GM23338 (cell line): ENCODE results near the gene MYL5. TPM values are rescaled to one million over a fixed set of nuclear protein-coding genes. Genes with fewer than 3 reads are reported as not detected.

Source experiments
- ATAC-seq: fragments of 200-7000 bp; cut with Tn5 transposase; 3 replicates; pipeline ENCODE4 v1.9.1; 2020
- DNase-seq: peaks from one replicate; pipeline ENCODE4 v3.0.0-alpha.2; 2015; ENCODE audit warnings: low spot score
- H2AFZ ChIP-seq: fragments of 200-600 bp; sonication (generic); 2 replicates; pipeline ENCODE4 v1.8.0; 2016; ENCODE audit warnings: antibody characterized with exemption, mild to moderate bottlenecking, moderate library complexity
- H3F3A ChIP-seq: fragments of 200-600 bp; sonication (generic); replicated peaks from 2 replicates; pipeline ENCODE4 v1.8.0; 2017; ENCODE audit warnings: antibody characterized with exemption, mixed run types, low read depth
- H3K27ac ChIP-seq: fragments of 200-600 bp; sonication (generic); 2 replicates; pipeline ENCODE4 v1.6.1; 2016; ENCODE audit warnings: low read depth
- H3K27me3 ChIP-seq: fragments of 200-600 bp; sonication (generic); 2 replicates; pipeline ENCODE4 v1.8.0; 2016; ENCODE audit warnings: mild to moderate bottlenecking, mixed run types, moderate library complexity; ENCODE audit not compliant: insufficient read depth
- H3K36me3 ChIP-seq: fragments of 200-600 bp; sonication (generic); 2 replicates; pipeline ENCODE4 v1.8.0; 2016; ENCODE audit warnings: mild to moderate bottlenecking; ENCODE audit not compliant: insufficient read depth
- H3K4me1 ChIP-seq: fragments of 200-600 bp; sonication (generic); 2 replicates; pipeline ENCODE4 v1.8.0; 2016; ENCODE audit warnings: mild to moderate bottlenecking, moderate library complexity; ENCODE audit not compliant: insufficient read depth
- H3K4me2 ChIP-seq: fragments of 200-600 bp; sonication (generic); 2 replicates; pipeline ENCODE4 v1.7.1; 2017; ENCODE audit warnings: mixed run types
- H3K4me3 ChIP-seq: fragments of 200-600 bp; sonication (generic); 2 replicates; pipeline ENCODE4 v1.6.1; 2016; ENCODE audit warnings: mixed run types
- H3K79me2 ChIP-seq: fragments of 200-600 bp; sonication (generic); replicated peaks from 2 replicates; pipeline ENCODE4 v1.8.0; 2017; ENCODE audit warnings: mild to moderate bottlenecking; ENCODE audit not compliant: insufficient read depth
- H3K9me2 ChIP-seq: fragments of 200-600 bp; sonication (generic); 2 replicates; pipeline ENCODE4 v1.8.0; 2017; ENCODE audit not compliant: insufficient read depth
- H4K20me1 ChIP-seq: fragments of 200-600 bp; sonication (generic); replicated peaks from 2 replicates; pipeline ENCODE4 v1.8.0; 2017; ENCODE audit warnings: mild to moderate bottlenecking; ENCODE audit not compliant: insufficient read depth
- H3K27ac Mint-ChIP-seq: 2 replicates; pipeline ENCODE4 v1.8.0; 2020; ENCODE audit warnings: inconsistent platforms, mild to moderate bottlenecking, moderate library complexity, mixed read lengths
- H3K27me3 Mint-ChIP-seq: 3 replicates; pipeline ENCODE4 v1.8.0; 2022; ENCODE audit warnings: low read depth, mild to moderate bottlenecking, moderate library complexity, mixed read lengths, inconsistent platforms; ENCODE audit not compliant: insufficient read depth, poor library complexity
- H3K36me3 Mint-ChIP-seq: 3 replicates; pipeline ENCODE4 v1.8.0; 2021; ENCODE audit warnings: low read depth, mild to moderate bottlenecking, inconsistent platforms, moderate library complexity, mixed read lengths
- H3K4me1 Mint-ChIP-seq: 3 replicates; pipeline ENCODE4 v1.8.0; 2020; ENCODE audit warnings: mild to moderate bottlenecking, inconsistent platforms, mixed read lengths
- H3K4me3 Mint-ChIP-seq: 3 replicates; pipeline ENCODE4 v1.8.0; 2021; ENCODE audit warnings: moderate library complexity, mild to moderate bottlenecking, inconsistent platforms, mixed read lengths
- H3K9me3 Mint-ChIP-seq: 3 replicates; pipeline ENCODE4 v1.8.0; 2020; ENCODE audit warnings: moderate library complexity, mild to moderate bottlenecking, inconsistent platforms, mixed read lengths
- CREB1 ChIP-seq: fragments of 250-450 bp; sonication (Bioruptor Pico); IDR thresholded peaks from 2 replicates; pipeline ENCODE4 v1.5.0; 2020; ENCODE audit warnings: low read depth, mild to moderate bottlenecking, moderate library complexity
- CTCF ChIP-seq, 2 experiments: fragments of 200-600 bp in 1 of 2; sonication (generic) in 1 of 2; conservative IDR thresholded peaks; 2 replicates each; pipeline versions ENCODE4 v1.5.1 to v1.6.1; 2016 to 2017; ENCODE audit warnings: antibody characterized with exemption in 2 of 2, low read depth in 2 of 2, mild to moderate bottlenecking in 2 of 2, moderate library complexity in 1 of 2
- ETS1 ChIP-seq: IDR thresholded peaks from 2 replicates; pipeline ENCODE4 v1.6.1; 2016; ENCODE audit warnings: antibody characterized with exemption
- EZH2 ChIP-seq: fragments of 200-600 bp; sonication (generic); IDR thresholded peaks from one replicate; pipeline ENCODE4 v1.8.0; 2017; ENCODE audit warnings: antibody characterized with exemption, mild to moderate bottlenecking, low read depth; ENCODE audit not compliant: unreplicated experiment
- EZH2phosphoT487 ChIP-seq: fragments of 200-600 bp; sonication (generic); IDR thresholded peaks from one replicate; pipeline ENCODE4 v1.8.1; 2018; ENCODE audit warnings: antibody characterized with exemption; ENCODE audit not compliant: unreplicated experiment
- JUNB ChIP-seq: IDR thresholded peaks from one replicate; pipeline ENCODE4 v1.6.1; 2016; ENCODE audit warnings: antibody characterized with exemption; ENCODE audit not compliant: unreplicated experiment
- NANOG ChIP-seq: IDR thresholded peaks from 2 replicates; pipeline ENCODE4 v1.6.1; 2016; ENCODE audit warnings: antibody characterized with exemption, borderline replicate concordance
- POLR2AphosphoS5 ChIP-seq: IDR thresholded peaks from 2 replicates; pipeline ENCODE4 v1.6.1; 2016; ENCODE audit warnings: antibody characterized with exemption, low read depth
- STAT1 ChIP-seq: IDR thresholded peaks from one replicate; pipeline ENCODE4 v1.6.1; 2016; ENCODE audit warnings: antibody characterized with exemption; ENCODE audit not compliant: unreplicated experiment
- ZNF114 ChIP-seq: fragments of 250-450 bp; sonication (Bioruptor Pico); IDR thresholded peaks from 2 replicates; pipeline ENCODE4 v1.5.0; 2020; ENCODE audit warnings: mild to moderate bottlenecking, moderate library complexity
- ZNF331 ChIP-seq: fragments of 250-450 bp; sonication (Bioruptor Pico); IDR thresholded peaks from 2 replicates; pipeline ENCODE4 v1.5.0; 2020; ENCODE audit warnings: low read depth, mild to moderate bottlenecking, moderate library complexity
- polyA plus RNA-seq: library from polyadenylated mRNA; unstranded; fragments of >200 nt; fragmentation: Nextera tagmentation; extraction: Ambion mirVana; gene quantifications from 2 replicates; pipeline ENCODE4 v1.2.1, GENCODE V29; 2016
- total RNA-seq: library from RNA; depleted of rRNA; stranded (reverse); fragments of >200 nt; shearing (Covaris generic); gene quantifications from 2 replicates; pipeline ENCODE4 v1.2.3, GENCODE V29; 2014
- TF ChIP-seq, protein P1 (sequence below): IDR thresholded peaks from one replicate; pipeline ENCODE4 v1.6.1; 2018; ENCODE audit warnings: antibody characterized with exemption; ENCODE audit not compliant: unreplicated experiment

The MYL5 gene
- total and polyA plus RNA-seq, 2 experiments from 2014 or later, result 3.0 to 4.4 TPM

DNA sequence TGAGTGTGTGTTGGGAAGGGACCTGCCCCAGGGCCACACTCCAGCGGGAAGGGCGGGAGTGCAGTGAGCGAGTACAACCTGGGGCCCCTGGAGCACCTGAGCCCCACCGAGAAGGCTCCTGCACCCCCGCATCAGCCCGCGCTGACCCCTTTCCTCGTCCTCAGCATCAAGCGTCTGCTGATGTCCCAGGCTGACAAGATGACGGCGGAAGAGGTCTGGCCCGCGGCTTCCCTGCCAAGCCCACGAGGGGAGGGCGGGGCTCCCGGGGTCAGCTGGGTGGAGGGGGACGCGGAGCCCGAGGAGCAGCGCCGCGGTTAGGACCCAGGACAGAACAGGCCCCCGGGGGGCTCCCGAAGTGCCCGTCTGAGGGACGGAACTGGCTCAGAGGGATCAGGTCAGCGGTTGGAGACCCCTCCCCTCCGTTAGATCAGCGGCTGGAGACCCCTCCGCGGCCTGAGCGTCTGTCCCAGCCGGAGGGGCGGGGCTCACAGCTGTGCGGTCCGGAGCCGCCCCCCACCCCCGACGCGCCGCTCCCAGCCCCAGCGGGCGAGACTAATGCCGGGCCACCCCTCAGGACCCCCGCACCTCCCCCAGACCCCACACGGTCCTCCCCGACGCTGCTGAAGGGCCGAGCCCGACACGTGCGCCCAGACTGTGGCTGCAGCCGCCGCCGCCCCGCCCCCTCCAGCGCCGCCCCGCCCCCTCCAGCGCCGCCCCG, 6.7 kb downstream of the MYL5 start:
- H3K36me3 Mint-ChIP-seq, result no peaks in the 10 kb centered on the region; the same call in 2 of the 3 replicates
- ATAC-seq, result peak; percentile 22

GRCh38 chr4:681736-682451, 7.6 kb downstream of the MYL5 start:
- H3K27ac ChIP-seq, result no peak overlapping the region
- peaks cover 8% of the 10 kb centered on the region for H3K4me1 Mint-ChIP-seq
- H3K79me2 ChIP-seq, result no peaks in the 10 kb centered on the region
- H3K4me3 Mint-ChIP-seq, result peak overlapping the region; percentile 29; the same call in 1 of the 3 replicates
- no peak overlapping the region for H2AFZ ChIP-seq
- no peak overlapping the region for H3K4me2 ChIP-seq
- no peak overlapping the region for H3K27ac Mint-ChIP-seq
- H3K27me3 ChIP-seq, result no peaks in the 10 kb centered on the region
- H3K36me3 ChIP-seq, result no peaks in the 10 kb centered on the region
- H3K9me3 Mint-ChIP-seq, result peaks cover 3% of the 10 kb centered on the region; the same call in 2 of the 3 replicates
- no peaks in the 10 kb centered on the region; the same call in 2 of the 3 replicates for H3K36me3 Mint-ChIP-seq
- ATAC-seq (no peak), DNase-seq (peak; percentile 72)
- no peaks in the 10 kb centered on the region for H3K9me2 ChIP-seq
- H3F3A ChIP-seq, result peaks cover 7% of the 10 kb centered on the region; the same call in 1 of the 2 replicates
- H3K4me1 ChIP-seq, result no peaks in the 10 kb centered on the region
- no peaks in the 10 kb centered on the region for H4K20me1 ChIP-seq
- H3K4me3 ChIP-seq, result peak overlapping the region; percentile 36; the same call in 1 of the 2 replicates
- peaks cover 18% of the 10 kb centered on the region for H3K27me3 Mint-ChIP-seq
- no peak for TF ChIP-seq ETS1
- TF ChIP-seq JUNB, result no peak
- no peak for TF ChIP-seq ZNF114
- no peak for TF ChIP-seq CREB1 (CRISPR knock-in tag)
- TF ChIP-seq, protein P1, sequence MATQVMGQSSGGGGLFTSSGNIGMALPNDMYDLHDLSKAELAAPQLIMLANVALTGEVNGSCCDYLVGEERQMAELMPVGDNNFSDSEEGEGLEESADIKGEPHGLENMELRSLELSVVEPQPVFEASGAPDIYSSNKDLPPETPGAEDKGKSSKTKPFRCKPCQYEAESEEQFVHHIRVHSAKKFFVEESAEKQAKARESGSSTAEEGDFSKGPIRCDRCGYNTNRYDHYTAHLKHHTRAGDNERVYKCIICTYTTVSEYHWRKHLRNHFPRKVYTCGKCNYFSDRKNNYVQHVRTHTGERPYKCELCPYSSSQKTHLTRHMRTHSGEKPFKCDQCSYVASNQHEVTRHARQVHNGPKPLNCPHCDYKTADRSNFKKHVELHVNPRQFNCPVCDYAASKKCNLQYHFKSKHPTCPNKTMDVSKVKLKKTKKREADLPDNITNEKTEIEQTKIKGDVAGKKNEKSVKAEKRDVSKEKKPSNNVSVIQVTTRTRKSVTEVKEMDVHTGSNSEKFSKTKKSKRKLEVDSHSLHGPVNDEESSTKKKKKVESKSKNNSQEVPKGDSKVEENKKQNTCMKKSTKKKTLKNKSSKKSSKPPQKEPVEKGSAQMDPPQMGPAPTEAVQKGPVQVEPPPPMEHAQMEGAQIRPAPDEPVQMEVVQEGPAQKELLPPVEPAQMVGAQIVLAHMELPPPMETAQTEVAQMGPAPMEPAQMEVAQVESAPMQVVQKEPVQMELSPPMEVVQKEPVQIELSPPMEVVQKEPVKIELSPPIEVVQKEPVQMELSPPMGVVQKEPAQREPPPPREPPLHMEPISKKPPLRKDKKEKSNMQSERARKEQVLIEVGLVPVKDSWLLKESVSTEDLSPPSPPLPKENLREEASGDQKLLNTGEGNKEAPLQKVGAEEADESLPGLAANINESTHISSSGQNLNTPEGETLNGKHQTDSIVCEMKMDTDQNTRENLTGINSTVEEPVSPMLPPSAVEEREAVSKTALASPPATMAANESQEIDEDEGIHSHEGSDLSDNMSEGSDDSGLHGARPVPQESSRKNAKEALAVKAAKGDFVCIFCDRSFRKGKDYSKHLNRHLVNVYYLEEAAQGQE, result no peak
- TF ChIP-seq NANOG, result no peak
- TF ChIP-seq EZH2, result no peak
- TF ChIP-seq POLR2AphosphoS5, result no peak
- no peak for TF ChIP-seq EZH2phosphoT487
- TF ChIP-seq ZNF331 (CRISPR knock-in tag), result no peak
- no peak for TF ChIP-seq STAT1
- TF ChIP-seq CTCF (conservative IDR thresholded peaks at IDR 0.05; ENCODE audit: low read depth in 2 of 2), result no peak

More for the DNA sequence above, 6.7 kb downstream of the MYL5 start:
- Histone ChIP-seq H3K27me3 (no peaks in the 10 kb centered on the region), H3K79me2 (no peaks in the 10 kb centered on the region), H3K4me3 (peak overlapping the region; percentile 70), H3K9me2 (no peaks in the 10 kb centered on the region), H3K36me3 (no peaks in the 10 kb centered on the region), H3K4me1 (no peaks in the 10 kb centered on the region), H3F3A (peaks cover 8% of the 10 kb centered on the region), H4K20me1 (no peaks in the 10 kb centered on the region), H3K4me2 (peak overlapping the region; percentile 88), H3K27ac (no peak overlapping the region), H2AFZ (peak overlapping the region; percentile 80; the same call in 1 of the 2 replicates)
- Mint-ChIP-seq H3K9me3 (peaks cover 3% of the 10 kb centered on the region; the same call in 2 of the 3 replicates), H3K4me1 (peaks cover 8% of the 10 kb centered on the region), H3K27me3 (peaks cover 18% of the 10 kb centered on the region), H3K4me3 (peak overlapping the region; percentile 68), H3K27ac (no peak overlapping the region)
- TF ChIP-seq EZH2phosphoT487 (no peak), EZH2 (no peak), STAT1 (no peak), NANOG (no peak), POLR2AphosphoS5 (peak; percentile 57; the same call in 1 of the 2 replicates)
- peak; percentile 77 for DNase-seq
